ENCODE measurements around the gene PGAM5. TPM values are rescaled to one million over a fixed set of nuclear protein-coding genes. Genes with fewer than 3 reads are reported as not detected.

PGAM5 gene
- total and polyA plus RNA-seq, 7 experiments from 2014 or later: 15.3 to 51.7 (median 21.4) TPM

DNA sequence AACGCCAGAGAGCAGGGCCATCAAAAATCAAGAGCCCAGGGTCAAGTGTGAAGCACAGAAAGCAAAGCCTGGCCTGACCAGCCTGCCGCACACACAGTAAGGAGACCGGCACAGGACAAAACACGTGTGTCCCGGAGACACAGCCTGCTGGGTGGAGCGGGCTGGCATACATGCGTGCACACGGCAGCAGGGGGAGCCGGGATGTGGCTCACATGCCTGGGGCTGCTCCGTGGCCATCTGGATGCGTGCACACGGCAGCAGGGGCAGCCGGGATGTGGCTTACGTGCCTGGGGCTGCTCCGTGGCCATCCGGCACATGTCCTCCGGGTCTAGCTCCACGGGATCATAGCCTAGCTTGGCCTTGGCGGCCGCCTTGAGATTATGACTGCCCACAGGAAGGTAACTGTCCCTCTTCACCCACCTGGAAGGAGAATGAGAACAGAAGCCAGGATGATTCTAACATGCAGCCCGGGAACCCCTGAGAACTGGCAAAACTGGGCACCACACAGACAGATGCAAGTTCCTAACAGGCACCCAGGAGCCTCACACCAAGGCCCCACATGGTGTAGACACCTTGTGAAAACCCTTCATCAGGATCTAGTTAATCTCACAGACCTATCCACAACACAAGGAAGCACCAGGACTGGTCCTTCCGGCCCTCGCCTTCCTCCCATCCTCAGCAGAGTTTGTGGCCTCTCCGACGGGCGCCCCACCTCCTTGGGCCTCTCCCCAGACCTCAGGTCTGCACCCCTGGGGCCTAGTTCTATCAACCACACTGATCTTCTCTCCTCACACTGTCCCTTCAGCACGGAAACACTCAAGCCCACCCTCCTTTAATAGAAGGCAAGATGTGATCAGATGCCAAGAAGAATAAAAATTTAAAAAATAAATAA is 37.1 kb upstream of the PGAM5 start:
- H3K36me3 Mint-ChIP-seq: peaks cover 14 to 43% (median 29%) of the 10 kb centered on the region in 5 donors
- H3K27me3 Mint-ChIP-seq: no peaks in the 10 kb centered on the region
- no peak overlapping the region for H3K27ac Mint-ChIP-seq
- ATAC-seq (no peak), DNase-seq (no peak)
- CTCF ChIA-PET: no interaction called here
- no peaks in the 10 kb centered on the region for H3K27me3 ChIP-seq (ENCODE audit: control insufficient read depth in 2 of 2, insufficient read depth in 2 of 2, low read length in 2 of 2)
- no peaks in the 10 kb centered on the region for H3K9me3 Mint-ChIP-seq
- peaks cover 0 to 5% (median 4%) of the 10 kb centered on the region in 7 donors for H3K4me1 Mint-ChIP-seq
- H3K27ac ChIP-seq (ENCODE audit: low read depth, low read length): no peak overlapping the region
- H3K9me3 ChIP-seq (ENCODE audit: control insufficient read depth in 2 of 3, low read length in 3 of 3): no peaks in the 10 kb centered on the region
- H3K36me3 ChIP-seq (ENCODE audit: control insufficient read depth in 2 of 3, insufficient read depth in 3 of 3, low read length in 3 of 3): peaks cover 9 to 71% (median 11%) of the 10 kb centered on the region in 3 experiments
- H3K4me1 ChIP-seq (ENCODE audit: control insufficient read depth in 2 of 2, insufficient read depth in 2 of 2, low read length in 2 of 2): no peaks in the 10 kb centered on the region
- no peak overlapping the region for H3K4me3 ChIP-seq (ENCODE audit: low read length)
- no peak overlapping the region for H3K4me3 Mint-ChIP-seq
- intact Hi-C loops (cut with micrococcal nuclease): no loop called here
- POLR2A ChIA-PET: interaction anchor here (0.7 kb wide), 1 partner anchor 19 kb away, joined by 3 read pairs; no protein-coding TSS in a partner anchor

DNA sequence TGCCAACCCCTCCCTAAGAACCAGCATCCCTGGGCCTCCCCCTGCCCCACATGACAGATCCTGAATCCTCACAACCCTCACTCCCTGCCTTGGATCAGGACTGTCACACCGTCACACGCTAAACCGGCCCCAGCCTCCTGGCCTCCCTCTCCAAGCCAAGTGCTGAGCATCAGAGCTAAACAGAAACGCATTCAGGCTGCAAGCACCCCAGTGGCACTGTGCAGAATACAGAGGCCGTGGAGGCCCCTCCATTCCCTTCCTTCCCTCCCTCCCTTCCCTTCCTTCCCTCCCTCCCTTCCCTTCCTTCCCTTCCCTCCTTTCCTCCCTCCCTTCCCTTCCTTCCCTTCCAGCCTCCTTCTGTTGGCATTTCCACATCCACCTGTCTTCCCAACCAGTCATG is 36.1 kb upstream of the PGAM5 start:
- H3K27ac Mint-ChIP-seq: no peak overlapping the region
- DNase-seq (no peak), ATAC-seq (no peak)
- intact Hi-C loops (cut with micrococcal nuclease): no loop called here
- POLR2A ChIA-PET: no interaction called here
- Histone ChIP-seq H3K9me3 (ENCODE audit: control insufficient read depth in 2 of 3, low read length in 3 of 3) (no peaks in the 10 kb centered on the region), H3K27me3 (ENCODE audit: control insufficient read depth in 2 of 2, insufficient read depth in 2 of 2, low read length in 2 of 2) (no peaks in the 10 kb centered on the region), H3K4me3 (ENCODE audit: low read length) (no peak overlapping the region), H3K36me3 (ENCODE audit: control insufficient read depth in 2 of 3, insufficient read depth in 3 of 3, low read length in 3 of 3) (peaks cover 9 to 74% (median 9%) of the 10 kb centered on the region in 3 experiments), H3K4me1 (ENCODE audit: control insufficient read depth in 2 of 2, insufficient read depth in 2 of 2, low read length in 2 of 2) (no peaks in the 10 kb centered on the region), H3K27ac (ENCODE audit: low read depth, low read length) (no peak overlapping the region)
- no peak overlapping the region for H3K4me3 Mint-ChIP-seq
- no peaks in the 10 kb centered on the region for H3K9me3 Mint-ChIP-seq
- CTCF ChIA-PET: no interaction called here
- H3K4me1 Mint-ChIP-seq: peaks cover 0 to 5% (median 4%) of the 10 kb centered on the region in 7 donors
- H3K36me3 Mint-ChIP-seq: peaks cover 14 to 48% (median 35%) of the 10 kb centered on the region in 5 donors
- H3K27me3 Mint-ChIP-seq: no peaks in the 10 kb centered on the region

DNA sequence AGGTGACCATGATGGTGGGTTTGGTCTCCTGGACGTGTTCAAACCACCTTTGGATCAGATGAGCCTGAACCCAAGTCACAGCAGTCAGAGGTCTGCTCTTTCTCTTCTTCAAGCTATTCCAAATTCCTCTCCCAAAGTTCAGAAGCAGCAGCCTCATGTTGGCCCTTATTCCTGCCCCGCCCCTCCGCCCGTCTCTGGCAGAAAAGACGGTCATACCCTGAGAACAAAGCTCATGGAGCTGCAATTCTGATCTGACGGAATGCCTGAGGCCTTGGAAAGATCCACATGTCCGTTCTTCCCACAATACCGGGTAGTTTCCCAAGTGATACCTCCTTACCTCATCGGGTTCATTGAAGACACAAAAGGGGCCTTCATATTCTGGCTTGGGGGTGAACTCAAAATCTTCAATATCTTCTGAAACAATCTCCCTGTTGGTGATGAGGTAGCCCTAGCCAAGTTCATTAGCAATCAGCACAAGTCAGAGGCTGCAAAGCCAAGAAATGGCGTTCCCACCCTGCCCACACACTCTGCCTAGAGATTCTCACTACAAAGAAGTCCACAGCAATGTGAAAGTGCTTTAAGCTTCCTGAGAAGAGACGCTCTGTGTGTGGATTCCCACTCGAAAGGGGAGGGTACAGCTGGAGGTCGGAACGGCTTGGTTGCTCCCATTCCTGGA is 34.7 kb upstream of the PGAM5 start:
- Mint-ChIP-seq H3K36me3 (peaks cover 19 to 51% (median 35%) of the 10 kb centered on the region in 5 donors), H3K27me3 (no peaks in the 10 kb centered on the region), H3K4me1 (peaks cover 0 to 11% (median 8%) of the 10 kb centered on the region in 7 donors), H3K27ac (no peak overlapping the region), H3K4me3 (no peak overlapping the region), H3K9me3 (no peaks in the 10 kb centered on the region)
- H3K4me1 ChIP-seq (ENCODE audit: control insufficient read depth in 2 of 2, insufficient read depth in 2 of 2, low read length in 2 of 2): no peaks in the 10 kb centered on the region
- POLR2A ChIA-PET: interaction anchor here (1.4 kb wide), 1 partner anchor 11 kb away, joined by 3 read pairs; no protein-coding TSS in a partner anchor
- H3K4me3 ChIP-seq (ENCODE audit: low read length): no peak overlapping the region
- no peaks in the 10 kb centered on the region for H3K27me3 ChIP-seq (ENCODE audit: control insufficient read depth in 2 of 2, insufficient read depth in 2 of 2, low read length in 2 of 2)
- H3K36me3 ChIP-seq (ENCODE audit: control insufficient read depth in 2 of 3, insufficient read depth in 3 of 3, low read length in 3 of 3): peaks cover 9 to 84% (median 9%) of the 10 kb centered on the region in 3 experiments
- ATAC-seq (no peak), DNase-seq (no peak)
- CTCF ChIA-PET: no interaction called here
- H3K9me3 ChIP-seq (ENCODE audit: control insufficient read depth in 2 of 3, low read length in 3 of 3): no peaks in the 10 kb centered on the region
- intact Hi-C loops (cut with micrococcal nuclease): no loop called here
- no peak overlapping the region for H3K27ac ChIP-seq (ENCODE audit: low read depth, low read length)

DNA sequence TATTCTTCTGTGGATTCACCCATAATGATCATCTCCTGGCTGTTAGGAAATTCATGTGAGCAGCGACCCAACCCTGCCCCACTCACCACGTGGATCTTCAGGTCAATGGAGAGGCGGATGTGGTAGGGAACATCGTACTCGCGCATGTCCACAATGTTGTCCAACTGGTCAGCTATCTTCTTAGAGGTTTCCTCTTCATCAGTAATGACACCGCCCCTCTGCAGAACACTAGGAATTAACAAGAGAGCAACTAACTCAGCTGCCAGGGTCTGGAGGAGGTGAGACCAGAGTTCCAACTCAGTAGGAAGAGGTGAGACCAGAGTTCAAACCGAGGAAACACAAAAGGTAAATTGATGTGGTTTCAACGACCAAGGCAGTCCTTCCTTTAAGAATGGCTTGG is 33.1 kb upstream of the PGAM5 start:
- Histone ChIP-seq H3K36me3 (ENCODE audit: control insufficient read depth in 2 of 3, insufficient read depth in 3 of 3, low read length in 3 of 3) (peaks cover 9 to 78% (median 9%) of the 10 kb centered on the region in 3 experiments), H3K27ac (ENCODE audit: low read depth, low read length) (no peak overlapping the region), H3K4me3 (ENCODE audit: low read length) (no peak overlapping the region), H3K9me3 (ENCODE audit: control insufficient read depth in 2 of 3, low read length in 3 of 3) (no peaks in the 10 kb centered on the region), H3K4me1 (ENCODE audit: control insufficient read depth in 2 of 2, insufficient read depth in 2 of 2, low read length in 2 of 2) (no peaks in the 10 kb centered on the region), H3K27me3 (ENCODE audit: control insufficient read depth in 2 of 2, insufficient read depth in 2 of 2, low read length in 2 of 2) (no peaks in the 10 kb centered on the region)
- ChIA-PET POLR2A (no interaction called here), CTCF (interaction anchor here (0.6 kb wide), 1 partner anchor 15 kb away, joined by 3 read pairs; no protein-coding TSS in a partner anchor)
- intact Hi-C loops (cut with micrococcal nuclease): no loop called here
- Mint-ChIP-seq H3K36me3 (peaks cover 14 to 45% (median 29%) of the 10 kb centered on the region in 5 donors), H3K4me1 (peaks cover 0 to 11% (median 7%) of the 10 kb centered on the region in 7 donors), H3K27ac (no peak overlapping the region), H3K4me3 (no peak overlapping the region), H3K27me3 (no peaks in the 10 kb centered on the region), H3K9me3 (no peaks in the 10 kb centered on the region)
- ATAC-seq (no peak), DNase-seq (no peak)

DNA sequence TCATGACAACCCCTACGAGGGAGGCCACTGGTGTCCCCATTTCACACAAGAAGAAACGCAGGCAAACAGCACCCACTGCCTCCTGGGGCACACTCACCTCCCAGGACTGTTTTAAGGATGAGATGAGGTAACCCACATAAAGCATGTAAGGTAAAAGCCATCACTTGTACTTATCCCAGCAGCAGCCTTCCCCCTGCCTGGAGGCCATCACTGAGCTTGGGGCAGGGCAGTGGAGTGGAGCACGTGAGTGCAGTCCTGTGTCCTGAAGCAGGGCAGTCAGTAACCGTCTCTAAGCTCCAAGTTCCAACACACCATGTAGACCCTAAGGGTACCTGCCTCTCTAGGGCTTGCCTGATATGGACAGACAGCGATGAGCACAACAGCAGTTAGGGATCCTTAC is 25.2 kb upstream of the PGAM5 start:
- H3K4me3 ChIP-seq (ENCODE audit: low read length): no peak overlapping the region
- ATAC-seq (no peak), DNase-seq (no peak)
- H3K9me3 ChIP-seq (ENCODE audit: control insufficient read depth in 2 of 3, low read length in 3 of 3): no peaks in the 10 kb centered on the region
- intact Hi-C loops (cut with micrococcal nuclease): loop anchor here (5.0 to 10.0 kb wide), 3 partner anchors 37 to 601 kb away; no protein-coding TSS in a partner anchor
- ChIA-PET CTCF (interaction anchor here (0.8 to 1.4 kb wide), 2 partner anchors 8 to 147 kb away, joined by 4 to 6 read pairs; no protein-coding TSS in a partner anchor), POLR2A (interaction anchor here (0.7 kb wide), 1 partner anchor 25 kb away, joined by 3 read pairs; the partner anchor contains the start of gene PGAM5)
- Mint-ChIP-seq H3K27me3 (no peaks in the 10 kb centered on the region), H3K27ac (peak overlapping the region in 3 of 9 donors; percentile 4 to 74 (median 29)), H3K4me3 (peak overlapping the region; percentile 65 to 88 (median 74)), H3K9me3 (no peaks in the 10 kb centered on the region), H3K4me1 (peaks cover 5 to 36% (median 26%) of the 10 kb centered on the region in 7 donors), H3K36me3 (peaks cover 0 to 8% (median 4%) of the 10 kb centered on the region in 5 donors)
- peaks cover 4 to 14% of the 10 kb centered on the region in 2 donors for H3K4me1 ChIP-seq (ENCODE audit: control insufficient read depth in 2 of 2, insufficient read depth in 2 of 2, low read length in 2 of 2)
- H3K27ac ChIP-seq (ENCODE audit: low read depth, low read length): no peak overlapping the region
- peaks cover 0 to 4% (median 0%) of the 10 kb centered on the region in 3 experiments for H3K36me3 ChIP-seq (ENCODE audit: control insufficient read depth in 2 of 3, insufficient read depth in 3 of 3, low read length in 3 of 3)
- no peaks in the 10 kb centered on the region for H3K27me3 ChIP-seq (ENCODE audit: control insufficient read depth in 2 of 2, insufficient read depth in 2 of 2, low read length in 2 of 2)

DNA sequence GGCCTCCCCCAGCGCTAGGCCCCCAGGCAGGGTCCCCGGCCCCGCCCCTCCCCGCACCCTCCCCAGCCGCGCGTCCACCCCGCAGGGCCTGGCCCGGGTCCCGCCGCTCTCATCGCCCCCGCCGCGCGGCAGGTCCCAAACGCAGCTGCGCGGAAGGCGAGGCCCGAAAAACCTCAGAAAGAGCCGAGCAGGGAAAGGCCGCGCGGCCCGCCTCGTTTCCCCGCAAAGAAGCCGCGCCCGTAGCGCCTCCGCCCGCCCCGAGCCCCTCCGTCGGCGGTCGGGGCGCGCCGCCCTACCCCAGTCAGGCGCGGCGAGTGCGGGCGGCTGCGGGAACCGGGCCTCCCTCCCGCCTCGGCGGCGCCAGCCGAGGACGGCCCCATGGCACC is 23.8 kb upstream of the PGAM5 start:
- no peaks in the 10 kb centered on the region for H3K27me3 Mint-ChIP-seq
- peak overlapping the region; percentile 47 for H3K4me3 ChIP-seq (ENCODE audit: low read length)
- peaks cover 0 to 31% (median 22%) of the 10 kb centered on the region in 7 donors for H3K4me1 Mint-ChIP-seq
- ChIA-PET CTCF (no interaction called here), POLR2A (interaction anchor here (0.7 kb wide), 1 partner anchor 10 kb away, joined by 3 read pairs; no protein-coding TSS in a partner anchor)
- peaks cover 4 to 14% of the 10 kb centered on the region in 2 donors for H3K4me1 ChIP-seq (ENCODE audit: control insufficient read depth in 2 of 2, insufficient read depth in 2 of 2, low read length in 2 of 2)
- peak overlapping the region in 2 of 9 donors; percentile 33 to 45 for H3K27ac Mint-ChIP-seq
- ATAC-seq (no peak), DNase-seq (no peak)
- peak overlapping the region; percentile 36 to 88 (median 80) for H3K4me3 Mint-ChIP-seq
- H3K36me3 ChIP-seq (ENCODE audit: control insufficient read depth in 2 of 3, insufficient read depth in 3 of 3, low read length in 3 of 3): no peaks in the 10 kb centered on the region
- intact Hi-C loops (cut with micrococcal nuclease): loop anchor here (1.0 to 10.0 kb wide), 9 partner anchors 23 to 602 kb away; partner anchors contain the start of genes PGAM5 (in 2 of the 2), CHFR (in 1 of the 2) and ZNF26 (in 1 of the 2)
- no peaks in the 10 kb centered on the region for H3K9me3 ChIP-seq (ENCODE audit: control insufficient read depth in 2 of 3, low read length in 3 of 3)
- no peaks in the 10 kb centered on the region for H3K9me3 Mint-ChIP-seq
- H3K36me3 Mint-ChIP-seq: peaks cover 0 to 12% (median 4%) of the 10 kb centered on the region in 5 donors
- no peaks in the 10 kb centered on the region for H3K27me3 ChIP-seq (ENCODE audit: control insufficient read depth in 2 of 2, insufficient read depth in 2 of 2, low read length in 2 of 2)
- peak overlapping the region; percentile 58 for H3K27ac ChIP-seq (ENCODE audit: low read depth, low read length)
